A549 treated with ZK216348 at 1 μM for 4 hours (cell line): Measurements from ENCODE around the gene CYP4A11. TPM values are rescaled to one million over a fixed set of nuclear protein-coding genes. Genes with fewer than 3 reads are reported as not detected.

ENCODE experiments used
- total RNA-seq: library from RNA; stranded (reverse); fragments of 200-300 nt; extraction: Qiagen RNA extraction; gene quantifications from 5 replicates; pipeline ENCODE4 v1.2.3, GENCODE V29; 2022; ENCODE audit warnings: low read depth

Gene CYP4A11, protein sequence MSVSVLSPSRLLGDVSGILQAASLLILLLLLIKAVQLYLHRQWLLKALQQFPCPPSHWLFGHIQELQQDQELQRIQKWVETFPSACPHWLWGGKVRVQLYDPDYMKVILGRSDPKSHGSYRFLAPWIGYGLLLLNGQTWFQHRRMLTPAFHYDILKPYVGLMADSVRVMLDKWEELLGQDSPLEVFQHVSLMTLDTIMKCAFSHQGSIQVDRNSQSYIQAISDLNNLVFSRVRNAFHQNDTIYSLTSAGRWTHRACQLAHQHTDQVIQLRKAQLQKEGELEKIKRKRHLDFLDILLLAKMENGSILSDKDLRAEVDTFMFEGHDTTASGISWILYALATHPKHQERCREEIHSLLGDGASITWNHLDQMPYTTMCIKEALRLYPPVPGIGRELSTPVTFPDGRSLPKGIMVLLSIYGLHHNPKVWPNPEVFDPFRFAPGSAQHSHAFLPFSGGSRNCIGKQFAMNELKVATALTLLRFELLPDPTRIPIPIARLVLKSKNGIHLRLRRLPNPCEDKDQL
- total RNA-seq: not detected in 5 replicates

GRCh38 chr1:46941135-46941694 lies at the start of gene CYP4A11:
Gene CYP4A11, minus strand, starts transcription at chr1:46941476. Its CDS starts 43 bp downstream, at chr1:46941433.

Other genes with a start within 250 kb of the CYP4A11 start
- 19.4 to 30.0 TPM (median 26.1 TPM) in 5 replicates for gene EFCAB14, start 222.4 kb downstream of the CYP4A11 start, total RNA-seq
- gene CYP4B1, start 142.4 kb downstream of the CYP4A11 start, total RNA-seq: not detected in 5 replicates
- gene CYP4X1, start 82.2 kb upstream of the CYP4A11 start, total RNA-seq: not detected in 5 replicates
- gene CYP4Z1, start 125.8 kb upstream of the CYP4A11 start, total RNA-seq: not detected in 5 replicates
- gene CYP4A22, start 196.0 kb upstream of the CYP4A11 start, total RNA-seq: not detected in 5 replicates
- gene PDZK1IP1, start 248.6 kb upstream of the CYP4A11 start, total RNA-seq: 5.8 to 11.2 TPM (median 6.8 TPM) in 5 replicates